HG03442 (cell line): ENCODE data around the gene SEH1L.
"Not testable (repeated sequence)": the region's sequence is repeated elsewhere in the genome, so short reads cannot be mapped to it uniquely, and the experiment has no call there.

Source experiments
- ATAC-seq: cut with Tn5 transposase; IDR thresholded peaks from one replicate; pipeline ENCODE4 v1.9.1; 2021; ENCODE audit warnings: mild to moderate bottlenecking, moderate library complexity; ENCODE audit not compliant: unreplicated experiment

Gene SEH1L

GRCh38 chr18:12993439-12993838 is 45.6 kb downstream of the SEH1L start:
- ATAC-seq = no peak

- ATAC-seq = no peak
Measured at GRCh38 chr18:12995424-12995823, 47.6 kb downstream of the SEH1L start.

GRCh38 chr18:12995952-12996477 is 48.2 kb downstream of the SEH1L start:
- no peak for ATAC-seq

GRCh38 chr18:12996661-12997292 is 49.0 kb downstream of the SEH1L start:
- no peak for ATAC-seq

GRCh38 chr18:12997330-12997729 is 49.5 kb downstream of the SEH1L start:
- not testable (repeated sequence) for ATAC-seq

- ATAC-seq = peak; percentile 49
Measured at GRCh38 chr18:12998332-12999060, 50.7 kb downstream of the SEH1L start.

- peak; percentile 38 for ATAC-seq
Measured at GRCh38 chr18:13003466-13003896, 55.7 kb downstream of the SEH1L start.

- ATAC-seq = no peak
Measured at GRCh38 chr18:13004396-13004795, 56.6 kb downstream of the SEH1L start.

- no peak for ATAC-seq
Measured at GRCh38 chr18:13005289-13005688, 57.5 kb downstream of the SEH1L start.

GRCh38 chr18:13006531-13007247 is 58.9 kb downstream of the SEH1L start:
- ATAC-seq = no peak

GRCh38 chr18:13007248-13007560 is 59.4 kb downstream of the SEH1L start:
- no peak for ATAC-seq

GRCh38 chr18:13011719-13012118 is 63.9 kb downstream of the SEH1L start:
- ATAC-seq = no peak

- ATAC-seq = no peak
Measured at GRCh38 chr18:13014232-13014631, 66.4 kb downstream of the SEH1L start.

GRCh38 chr18:13014818-13015217 is 67.0 kb downstream of the SEH1L start:
- no peak for ATAC-seq

- no peak for ATAC-seq
Measured at GRCh38 chr18:13017247-13017875, 69.5 kb downstream of the SEH1L start.

GRCh38 chr18:13018374-13018773 is 70.6 kb downstream of the SEH1L start:
- no peak for ATAC-seq

- peak; percentile 61 for ATAC-seq
Measured at GRCh38 chr18:13019301-13019700, 71.5 kb downstream of the SEH1L start.

GRCh38 chr18:13022644-13023043 is 74.8 kb downstream of the SEH1L start:
- no peak for ATAC-seq

- ATAC-seq = no peak
Measured at GRCh38 chr18:13025233-13025632, 77.4 kb downstream of the SEH1L start.

- no peak for ATAC-seq
Measured at GRCh38 chr18:13026583-13027270, 78.9 kb downstream of the SEH1L start.

- no peak for ATAC-seq
Measured at GRCh38 chr18:13028869-13029268, 81.1 kb downstream of the SEH1L start.
